Fibroblast of the conjunctiva (primary cell): ENCODE measurements around the gene KIAA1328.

Source experiments
- DNase-seq: peaks from one replicate; pipeline ENCODE4 v3.0.0-alpha.2; 2010; ENCODE audit warnings: low read depth

Gene KIAA1328

DNA sequence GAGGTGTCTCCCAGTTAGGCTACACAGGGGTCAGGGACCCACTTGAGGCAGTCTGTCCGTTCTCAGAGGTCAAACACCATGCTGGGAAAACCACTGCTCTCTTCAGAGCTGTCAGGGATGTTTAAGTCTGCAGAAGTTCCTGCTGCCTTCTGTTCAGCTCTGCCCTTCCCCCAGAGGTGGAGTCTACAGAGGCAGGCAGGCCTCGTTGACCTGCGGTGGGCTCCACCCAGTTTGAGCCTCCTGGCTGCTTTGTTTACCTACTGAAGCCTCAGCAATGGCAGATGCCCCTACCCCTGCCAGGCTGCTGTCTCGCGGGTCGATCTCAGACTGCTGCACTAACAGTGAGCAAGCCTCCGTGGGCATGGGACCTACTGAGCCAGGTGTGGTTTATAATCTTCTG lies 390.3 kb downstream of the KIAA1328 start:
- no peak for DNase-seq

DNA sequence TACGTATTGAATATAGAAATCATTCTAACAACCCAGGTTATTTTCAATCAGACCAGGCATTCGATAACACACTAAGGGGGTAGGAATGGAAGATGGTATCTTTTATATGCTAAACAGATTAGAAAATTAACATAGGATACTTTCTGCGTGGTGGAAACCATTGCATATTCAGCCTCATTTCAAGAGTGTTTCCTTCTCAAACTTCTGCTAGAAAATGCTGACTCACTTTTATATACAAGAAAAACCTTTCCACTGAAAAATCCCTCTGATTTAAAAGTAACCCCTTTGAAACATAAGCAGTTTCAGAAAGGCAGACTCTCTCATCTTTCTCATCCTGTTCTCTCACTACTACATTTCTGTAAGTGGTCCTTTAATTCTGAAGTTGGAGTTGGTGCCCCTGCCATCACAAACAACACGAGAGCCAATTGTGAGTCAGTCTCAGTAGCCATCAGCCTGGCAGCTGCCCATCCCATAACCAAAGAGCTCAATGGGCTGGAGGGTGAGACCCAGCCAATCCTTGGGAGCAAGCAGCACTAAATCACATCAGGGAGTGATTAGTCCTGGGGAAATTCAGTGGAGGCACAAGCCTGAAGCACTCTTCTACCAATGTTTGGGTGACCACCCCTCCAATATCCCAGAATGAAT lies 393.5 kb downstream of the KIAA1328 start:
- DNase-seq, result peak; percentile 26

- peak; percentile 29 for DNase-seq
Observed at GRCh38 chr18:37222999-37223378, 394.1 kb downstream of the KIAA1328 start.

GRCh38 chr18:37225279-37225678 lies 396.4 kb downstream of the KIAA1328 start:
- no peak for DNase-seq

- no peak for DNase-seq
Observed at GRCh38 chr18:37230768-37231167, 401.8 kb downstream of the KIAA1328 start.

- no peak for DNase-seq
Observed at GRCh38 chr18:37231251-37231650, 402.3 kb downstream of the KIAA1328 start.

- no peak for DNase-seq
Observed at GRCh38 chr18:37235583-37235982, 406.7 kb downstream of the KIAA1328 start.

- no peak for DNase-seq
Observed at GRCh38 chr18:37238282-37239108, 409.6 kb downstream of the KIAA1328 start.

DNA sequence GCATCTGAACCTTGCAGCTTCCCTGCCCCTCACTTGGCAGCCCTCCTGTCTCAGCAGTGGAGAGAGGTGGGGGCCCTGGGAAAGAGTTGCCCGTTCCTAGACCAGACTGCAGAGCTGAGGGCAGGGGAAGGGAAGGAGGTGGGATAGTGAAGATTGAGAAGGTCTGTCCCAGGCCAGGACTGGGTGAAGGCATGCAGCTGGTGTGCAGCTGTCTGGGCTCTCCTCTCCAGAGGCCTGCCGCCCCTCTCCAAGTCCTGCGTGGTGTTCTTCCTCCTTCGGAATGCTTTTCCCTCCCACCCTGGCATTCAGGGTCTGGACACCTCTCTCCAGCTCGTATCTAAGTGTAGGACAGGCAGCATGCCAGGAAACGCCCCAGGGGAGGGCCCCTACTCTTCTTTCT lies 413.2 kb downstream of the KIAA1328 start:
- DNase-seq, result no peak

GRCh38 chr18:37242826-37243560 lies 414.1 kb downstream of the KIAA1328 start:
- no peak for DNase-seq

DNA sequence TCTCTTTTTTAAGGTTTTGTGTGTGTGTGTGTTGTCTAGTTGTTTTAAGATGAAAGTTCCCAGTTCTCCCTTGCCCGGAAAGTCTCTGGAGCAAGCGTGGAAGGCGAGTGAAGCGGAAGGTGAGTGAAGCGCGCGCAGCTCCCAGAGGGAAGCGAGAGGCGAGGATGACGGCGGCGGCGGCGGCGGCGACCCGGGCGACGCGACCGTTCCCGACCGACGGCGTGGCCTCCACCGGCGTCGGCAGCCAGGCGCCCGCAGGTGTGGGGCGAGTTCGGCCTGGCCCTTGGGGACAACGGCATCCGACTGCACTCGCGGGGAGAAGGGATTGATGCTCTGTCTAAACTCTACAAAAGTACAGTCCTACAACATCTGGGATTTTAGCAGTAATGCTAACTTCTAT lies 414.8 kb downstream of the KIAA1328 start:
- no peak for DNase-seq

GRCh38 chr18:37244618-37245017 lies 415.7 kb downstream of the KIAA1328 start:
- DNase-seq, result no peak

DNA sequence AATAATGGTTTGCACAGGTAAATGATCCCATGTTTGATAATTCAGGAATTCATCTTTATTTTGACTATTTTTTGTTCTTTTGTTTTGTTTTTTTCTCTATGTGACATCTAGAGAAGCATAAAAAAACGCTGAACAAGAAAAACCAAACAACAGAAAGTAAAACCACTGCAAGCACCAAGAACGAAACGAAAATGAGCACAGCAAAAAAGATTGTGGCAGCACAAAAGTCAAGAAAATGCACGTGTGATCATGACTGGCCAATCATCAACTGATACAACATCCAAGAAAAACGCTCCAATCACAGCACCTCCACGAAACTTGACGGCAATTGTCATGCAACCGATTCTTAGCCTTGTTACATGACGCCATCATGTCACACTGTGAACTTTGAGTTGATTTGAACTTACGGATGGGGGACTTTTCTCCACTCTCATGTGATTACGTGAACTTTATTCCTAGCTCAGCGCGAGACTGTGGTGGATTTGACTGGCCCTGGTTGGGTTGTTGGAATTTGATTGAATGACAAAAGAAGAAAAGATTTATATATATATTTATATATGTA lies 417.9 kb downstream of the KIAA1328 start:
- DNase-seq, result no peak

GRCh38 chr18:37247497-37248161 lies 418.7 kb downstream of the KIAA1328 start:
- DNase-seq, result no peak

DNA sequence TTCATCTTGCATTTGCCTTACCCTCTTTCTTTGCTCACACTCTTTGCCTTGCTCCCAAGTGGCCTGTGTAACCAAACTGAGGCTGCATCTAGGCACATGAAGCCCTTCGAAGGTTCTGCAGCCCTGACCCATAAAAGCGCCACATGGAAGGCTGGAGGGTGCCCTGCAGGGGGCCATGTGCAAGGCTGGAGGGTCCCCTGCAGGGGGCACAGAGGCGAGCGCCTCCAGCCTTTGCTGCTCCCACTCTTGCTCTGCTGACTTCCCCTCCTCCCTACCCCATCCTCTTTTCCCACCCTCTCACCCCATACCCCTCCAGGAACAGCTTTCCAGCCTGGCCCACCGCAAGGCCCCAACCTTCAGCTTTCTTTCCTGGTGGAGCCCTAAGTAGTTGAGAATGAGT lies 419.4 kb downstream of the KIAA1328 start:
- no peak for DNase-seq

DNA sequence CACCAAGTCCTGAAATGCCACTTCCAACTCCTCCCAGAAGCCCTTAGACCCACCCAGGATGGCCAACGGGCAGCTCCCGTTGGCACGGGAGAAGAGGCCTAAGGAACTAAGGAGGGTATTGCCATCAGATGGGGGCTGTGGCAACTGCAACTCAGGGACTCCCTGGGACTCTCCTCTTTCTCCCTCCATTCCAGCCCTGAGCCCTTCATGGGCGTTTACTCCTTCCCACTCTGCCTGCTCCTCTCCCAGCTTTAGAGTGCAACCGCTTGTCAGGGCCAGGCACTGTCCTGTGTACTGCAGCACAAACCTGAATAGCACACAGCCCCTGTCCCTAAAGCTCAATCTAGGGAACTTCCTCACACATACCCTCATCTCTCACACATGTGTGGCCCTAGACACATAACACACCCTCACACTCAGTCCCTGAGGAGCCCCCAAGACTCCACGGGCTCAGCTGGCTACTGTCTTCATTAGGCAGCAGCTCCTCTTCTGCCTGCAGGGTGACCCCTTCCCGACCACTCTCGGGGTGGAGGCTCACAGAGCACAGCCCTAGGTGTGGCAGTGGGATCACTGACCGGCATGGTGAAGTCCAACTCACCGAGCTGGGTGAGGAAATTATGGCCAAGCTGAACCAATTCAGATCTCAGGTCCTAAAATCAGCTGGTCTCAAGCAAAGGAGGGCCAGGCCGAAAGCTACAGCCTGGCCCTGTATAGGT lies 420.4 kb downstream of the KIAA1328 start:
- no peak for DNase-seq

DNA sequence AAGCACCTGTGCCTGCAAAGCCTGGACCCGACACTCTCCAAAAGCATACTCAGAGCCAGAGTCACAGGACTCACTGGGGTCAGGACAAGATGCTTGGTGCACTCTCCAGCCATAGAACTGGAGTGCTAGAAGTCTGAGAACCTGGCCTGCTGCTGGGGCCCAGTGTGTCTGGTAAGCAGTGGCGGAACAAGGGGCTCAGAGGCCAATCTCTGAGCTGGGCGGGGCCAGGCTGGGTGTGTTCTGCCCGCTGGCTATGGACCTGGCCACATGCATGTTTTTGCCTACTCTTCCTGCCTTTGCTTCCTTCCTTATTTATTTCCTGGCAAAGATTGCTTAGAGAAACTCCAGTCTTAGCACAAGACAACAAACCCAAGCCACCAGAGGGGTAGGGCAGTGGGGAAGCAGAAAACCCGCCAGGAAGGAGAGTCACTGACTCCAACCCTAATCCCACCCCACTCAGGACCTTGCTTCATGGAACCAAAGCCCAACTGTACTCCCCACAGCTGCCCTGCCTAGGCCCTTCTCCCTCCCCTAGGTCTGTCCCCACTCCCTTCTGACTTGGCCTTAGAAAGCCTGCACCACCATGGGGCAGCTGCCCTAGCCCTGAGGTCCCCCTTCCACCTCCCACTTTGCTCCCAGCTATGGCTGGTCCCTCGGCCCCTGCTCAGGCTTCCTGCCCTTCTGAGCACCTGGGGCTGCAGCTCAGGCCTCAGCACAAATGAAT lies 421.1 kb downstream of the KIAA1328 start:
- no peak for DNase-seq

- no peak for DNase-seq
Observed at GRCh38 chr18:37251679-37252078, 422.8 kb downstream of the KIAA1328 start.

- DNase-seq, result no peak
Observed at GRCh38 chr18:37252342-37252741, 423.4 kb downstream of the KIAA1328 start.

DNA sequence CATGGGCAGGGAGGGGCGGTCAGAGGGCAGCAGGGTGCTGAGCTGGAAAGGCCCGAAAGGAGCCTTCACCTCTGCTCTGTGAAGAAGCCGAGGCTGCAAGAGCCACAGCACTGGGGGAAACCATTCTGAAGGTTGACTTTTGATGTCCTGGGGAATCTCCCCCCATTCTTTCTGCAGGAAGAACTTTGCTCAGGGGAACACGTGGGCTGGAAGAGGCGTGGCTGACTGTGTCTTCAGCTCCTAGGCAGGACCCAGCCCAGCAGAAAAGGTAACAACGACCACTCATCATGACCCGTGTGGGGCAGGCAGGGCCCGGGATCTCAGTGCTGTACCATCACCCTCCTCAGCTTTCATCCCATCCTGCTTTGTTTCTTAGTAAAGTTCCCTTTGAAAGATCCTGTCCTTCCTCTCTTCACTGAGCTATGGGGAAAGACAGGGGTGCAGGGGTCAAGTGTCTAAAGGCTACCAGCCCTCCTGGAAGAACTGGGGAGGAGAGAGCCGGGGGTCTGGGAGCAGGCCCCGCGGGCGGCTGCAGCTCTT lies 424.0 kb downstream of the KIAA1328 start:
- DNase-seq, result no peak
